ENCODE results near the gene UVSSA.

DNA sequence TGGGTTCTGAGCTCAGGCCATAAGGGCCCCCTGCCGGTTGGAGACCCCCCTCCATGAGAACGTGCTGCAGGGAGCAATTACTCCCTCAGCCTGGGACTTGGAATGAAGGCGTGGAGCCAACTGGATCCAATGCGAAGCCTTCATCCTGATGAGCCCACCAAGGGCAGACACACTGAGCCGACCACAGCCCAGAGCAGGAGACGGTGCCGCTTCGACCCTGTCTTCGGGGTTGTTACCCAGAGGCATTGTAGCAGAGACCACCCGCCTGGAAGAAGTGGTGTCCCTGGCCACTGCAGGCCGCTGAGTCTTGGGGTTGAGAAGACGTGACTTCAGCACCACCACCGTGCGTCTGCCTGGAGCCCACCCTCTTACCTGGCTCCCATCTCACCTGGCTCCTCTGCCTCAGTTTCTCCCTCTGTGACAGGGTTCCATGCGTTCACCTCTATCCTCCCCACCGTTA lies 66.2 kb downstream of the UVSSA start:
- TF ChIP-seq EZH2phosphoT487 (IDR thresholded peaks at IDR 0.05; ENCODE audit: insufficient read depth, low read depth) (no peak), EZH2 (IDR thresholded peaks at IDR 0.05; ENCODE audit: insufficient read depth, poor library complexity, severe bottlenecking) (no peak)
